GM13977 (cell line): ENCODE data around the gene ADCY2.

Experiments
- DNase-seq: peaks from one replicate; pipeline ENCODE4 v3.0.0; 2012; ENCODE audit warnings: low spot score
- CTCF ChIP-seq: IDR thresholded peaks from 2 replicates; pipeline ENCODE4 v1.5.1; 2012; ENCODE audit warnings: mild to moderate bottlenecking, control low read depth; ENCODE audit not compliant: insufficient read depth; ENCODE audit errors: extremely low read depth, missing control alignments
- in situ Hi-C: fragments of 300-500 bp; cut with MboI; formaldehyde crosslinking; loops from one replicate; pipeline ENCODE4 v1.12.0; 2022; ENCODE audit warnings: low sequenced_read_pairs, low pct_unique_long_range_greater_than_20kb, mixed read lengths, inconsistent platforms; ENCODE audit not compliant: unreplicated experiment

The ADCY2 gene

GRCh38 chr5:7548596-7548995 lies 152.7 kb downstream of the ADCY2 start:
- in situ Hi-C loops = no loop called here
- no peak for TF ChIP-seq CTCF
- DNase-seq = no peak

GRCh38 chr5:7565559-7565958 lies 169.6 kb downstream of the ADCY2 start:
- TF ChIP-seq CTCF = no peak
- no peak for DNase-seq
- in situ Hi-C loops = no loop called here

DNA sequence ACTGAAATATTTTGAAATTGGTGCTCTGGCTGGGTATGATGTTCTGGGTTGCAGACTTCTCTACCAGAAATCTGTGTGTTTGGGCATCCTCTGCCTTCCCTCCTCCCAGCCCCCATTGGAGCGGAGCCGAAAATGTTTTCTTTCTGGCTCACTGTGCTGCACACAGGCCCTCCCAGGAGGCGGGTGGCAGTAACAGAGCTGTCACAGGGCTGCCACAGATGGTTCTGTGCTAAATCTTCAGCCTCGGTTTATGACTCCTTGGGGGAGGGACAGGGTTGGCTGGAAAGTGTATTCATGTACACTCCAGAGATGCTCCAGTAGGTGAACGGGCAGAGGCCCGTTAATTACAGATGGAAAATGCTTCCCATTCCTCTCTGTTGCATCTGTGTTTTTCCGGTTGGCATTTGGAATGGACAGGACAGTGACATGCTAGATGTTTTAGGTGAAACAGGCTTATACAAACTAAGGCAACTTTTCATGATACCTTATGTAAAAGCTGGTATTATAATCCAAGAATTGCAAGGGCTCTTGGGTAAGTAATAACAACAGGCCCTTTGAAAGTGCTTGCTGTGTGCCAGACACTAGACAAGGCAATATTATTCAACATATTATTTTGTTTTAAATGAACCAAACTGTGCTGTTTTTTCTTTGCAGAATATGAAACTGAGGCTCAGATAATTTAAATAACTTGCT lies 180.2 kb downstream of the ADCY2 start:
- in situ Hi-C loops = no loop called here
- no peak for DNase-seq
- no peak for TF ChIP-seq CTCF

- no peak for TF ChIP-seq CTCF
- in situ Hi-C loops = no loop called here
- no peak for DNase-seq
These were observed 181.4 kb downstream of the ADCY2 start for GRCh38 chr5:7577381-7577780.

DNA sequence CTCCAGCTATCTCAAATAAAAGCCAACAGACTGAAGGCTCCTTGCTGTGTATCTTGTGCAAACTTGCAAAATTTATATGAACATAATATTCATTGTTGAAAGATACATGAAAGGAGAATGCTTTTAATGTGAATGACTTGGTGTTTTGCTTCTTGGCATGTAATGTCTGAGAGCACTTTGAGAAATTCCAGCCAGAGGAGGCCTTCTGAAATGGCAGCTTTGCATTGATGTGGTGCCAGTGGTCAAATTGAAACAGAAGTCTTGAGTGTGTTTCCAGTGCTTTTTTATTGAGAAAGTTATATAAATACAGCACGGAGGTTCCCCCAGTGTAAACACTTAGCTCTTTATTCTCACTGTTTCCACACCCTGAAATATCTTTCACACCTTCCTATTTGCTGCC lies 182.1 kb downstream of the ADCY2 start:
- no peak for TF ChIP-seq CTCF
- no peak for DNase-seq
- in situ Hi-C loops = no loop called here

- TF ChIP-seq CTCF = no peak
- in situ Hi-C loops = no loop called here
- DNase-seq = no peak
These were observed 188.8 kb downstream of the ADCY2 start for GRCh38 chr5:7584749-7585148.
